ENCODE data around the gene MYRFL.

MYRFL gene

DNA sequence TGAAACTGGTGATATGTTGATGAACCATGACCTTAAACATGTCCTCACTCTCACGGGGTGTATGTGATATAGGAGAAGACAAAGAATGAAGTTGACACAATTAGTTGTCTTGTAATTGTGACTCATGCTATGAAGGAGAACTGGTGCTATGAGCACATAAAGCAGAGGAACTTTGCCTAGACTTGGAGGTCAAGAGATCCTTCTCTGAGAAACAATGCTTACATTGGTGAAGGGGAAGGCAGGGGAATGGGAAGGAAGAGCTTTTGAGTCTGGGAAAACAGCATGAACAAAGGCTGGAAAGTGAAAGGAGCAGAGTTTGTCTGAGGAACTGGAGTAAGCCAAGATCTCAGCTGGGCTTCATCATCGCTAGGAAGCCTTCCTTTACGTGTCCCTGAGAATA, 83.2 kb downstream of the MYRFL start:
- Mint-ChIP-seq H3K27ac (no peak overlapping the region), H3K27me3 (ENCODE audit: low read depth) (no peaks in the 10 kb centered on the region)
- TF ChIP-seq, protein P1, sequence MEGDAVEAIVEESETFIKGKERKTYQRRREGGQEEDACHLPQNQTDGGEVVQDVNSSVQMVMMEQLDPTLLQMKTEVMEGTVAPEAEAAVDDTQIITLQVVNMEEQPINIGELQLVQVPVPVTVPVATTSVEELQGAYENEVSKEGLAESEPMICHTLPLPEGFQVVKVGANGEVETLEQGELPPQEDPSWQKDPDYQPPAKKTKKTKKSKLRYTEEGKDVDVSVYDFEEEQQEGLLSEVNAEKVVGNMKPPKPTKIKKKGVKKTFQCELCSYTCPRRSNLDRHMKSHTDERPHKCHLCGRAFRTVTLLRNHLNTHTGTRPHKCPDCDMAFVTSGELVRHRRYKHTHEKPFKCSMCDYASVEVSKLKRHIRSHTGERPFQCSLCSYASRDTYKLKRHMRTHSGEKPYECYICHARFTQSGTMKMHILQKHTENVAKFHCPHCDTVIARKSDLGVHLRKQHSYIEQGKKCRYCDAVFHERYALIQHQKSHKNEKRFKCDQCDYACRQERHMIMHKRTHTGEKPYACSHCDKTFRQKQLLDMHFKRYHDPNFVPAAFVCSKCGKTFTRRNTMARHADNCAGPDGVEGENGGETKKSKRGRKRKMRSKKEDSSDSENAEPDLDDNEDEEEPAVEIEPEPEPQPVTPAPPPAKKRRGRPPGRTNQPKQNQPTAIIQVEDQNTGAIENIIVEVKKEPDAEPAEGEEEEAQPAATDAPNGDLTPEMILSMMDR (IDR thresholded peaks at IDR 0.05; ENCODE audit: unreplicated experiment in 3 of 3), result no peak

DNA sequence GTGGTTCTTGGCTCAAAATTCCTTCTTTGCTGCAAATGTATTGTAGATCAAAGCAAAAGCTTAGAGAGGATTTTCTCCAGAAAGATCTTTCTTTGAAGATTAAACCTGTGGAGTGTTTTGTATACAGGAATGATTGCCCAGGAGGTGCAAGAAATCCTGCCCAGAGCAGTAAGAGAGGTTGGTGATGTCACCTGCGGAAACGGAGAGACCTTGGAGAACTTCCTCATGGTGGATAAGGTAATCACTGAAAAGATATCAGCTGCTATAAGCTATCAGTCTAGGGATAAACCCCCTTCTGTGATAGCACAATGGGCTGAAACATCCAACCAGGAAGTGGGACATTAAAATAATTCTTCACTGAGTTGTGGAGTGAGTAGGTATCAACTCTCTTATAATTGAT, 85.7 kb downstream of the MYRFL start:
- TF ChIP-seq, protein P1 (IDR thresholded peaks at IDR 0.05; ENCODE audit: unreplicated experiment in 3 of 3), result no peak
- H3K27me3 Mint-ChIP-seq (ENCODE audit: low read depth), result no peaks in the 10 kb centered on the region
- H3K9me3 Mint-ChIP-seq, result peaks cover 3% of the 10 kb centered on the region
- no peaks in the 10 kb centered on the region for H3K4me1 Mint-ChIP-seq
- H3K4me3 Mint-ChIP-seq, result no peak overlapping the region
- H3K36me3 Mint-ChIP-seq (ENCODE audit: low read depth), result peaks cover 4% of the 10 kb centered on the region
- H3K27ac Mint-ChIP-seq, result no peak overlapping the region

More for the DNA sequence above, 83.2 kb downstream of the MYRFL start:
- H3K9me3 Mint-ChIP-seq, result no peaks in the 10 kb centered on the region
- H3K4me3 Mint-ChIP-seq, result no peak overlapping the region
- H3K4me1 Mint-ChIP-seq, result peaks cover 12% of the 10 kb centered on the region
- peaks cover 4% of the 10 kb centered on the region for H3K36me3 Mint-ChIP-seq (ENCODE audit: low read depth)

GRCh38 chr12:69913526-69913925, 88.5 kb downstream of the MYRFL start:
- H3K27ac Mint-ChIP-seq, result no peak overlapping the region
- peaks cover 3% of the 10 kb centered on the region for H3K9me3 Mint-ChIP-seq
- H3K4me1 Mint-ChIP-seq, result no peaks in the 10 kb centered on the region
- peaks cover 4% of the 10 kb centered on the region for H3K36me3 Mint-ChIP-seq (ENCODE audit: low read depth)
- no peaks in the 10 kb centered on the region for H3K27me3 Mint-ChIP-seq (ENCODE audit: low read depth)
- TF ChIP-seq, protein P1 (IDR thresholded peaks at IDR 0.05; ENCODE audit: unreplicated experiment in 3 of 3), result no peak
- H3K4me3 Mint-ChIP-seq, result no peak overlapping the region

DNA sequence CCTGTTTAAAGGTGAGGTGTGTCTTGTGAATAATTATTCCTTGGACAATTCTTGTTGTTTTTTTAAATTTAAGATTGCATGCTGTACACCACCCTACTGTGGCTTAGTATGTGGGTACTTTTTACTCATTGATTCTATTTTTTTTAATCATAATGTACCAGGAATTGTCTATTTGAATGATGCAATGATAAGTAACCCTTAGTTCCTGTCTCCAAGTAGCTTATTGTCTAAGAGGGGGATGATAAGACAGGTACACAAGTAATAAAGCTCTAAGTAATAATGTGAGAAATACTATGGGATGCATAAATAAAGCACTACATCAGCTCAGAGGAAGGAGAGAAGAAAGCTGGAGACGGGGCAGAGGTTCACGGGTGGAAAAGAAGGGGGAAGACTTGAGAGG, 90.9 kb downstream of the MYRFL start:
- Mint-ChIP-seq H3K27me3 (ENCODE audit: low read depth) (no peaks in the 10 kb centered on the region), H3K27ac (no peak overlapping the region), H3K9me3 (peaks cover 3% of the 10 kb centered on the region), H3K4me1 (no peaks in the 10 kb centered on the region), H3K36me3 (ENCODE audit: low read depth) (no peaks in the 10 kb centered on the region), H3K4me3 (no peak overlapping the region)
- TF ChIP-seq, protein P1 (IDR thresholded peaks at IDR 0.05; ENCODE audit: unreplicated experiment in 3 of 3), result no peak

- Mint-ChIP-seq H3K9me3 (peaks cover 3% of the 10 kb centered on the region), H3K4me1 (no peaks in the 10 kb centered on the region), H3K36me3 (ENCODE audit: low read depth) (no peaks in the 10 kb centered on the region), H3K27me3 (ENCODE audit: low read depth) (no peaks in the 10 kb centered on the region), H3K27ac (no peak overlapping the region), H3K4me3 (no peak overlapping the region)
- TF ChIP-seq, protein P1 (IDR thresholded peaks at IDR 0.05; ENCODE audit: unreplicated experiment in 3 of 3), result no peak
Observed at GRCh38 chr12:69916544-69917235, 91.7 kb downstream of the MYRFL start.

- TF ChIP-seq, protein P1 (IDR thresholded peaks at IDR 0.05; ENCODE audit: unreplicated experiment in 3 of 3), result no peak
Observed at GRCh38 chr12:69918287-69918686, 93.3 kb downstream of the MYRFL start.

More at GRCh38 chr12:69918287-69918686, 93.3 kb downstream of the MYRFL start:
- Mint-ChIP-seq H3K36me3 (ENCODE audit: low read depth) (no peaks in the 10 kb centered on the region), H3K9me3 (peaks cover 3% of the 10 kb centered on the region), H3K27me3 (ENCODE audit: low read depth) (no peaks in the 10 kb centered on the region), H3K4me1 (no peaks in the 10 kb centered on the region), H3K27ac (no peak overlapping the region), H3K4me3 (no peak overlapping the region)
